Measurements from ENCODE around the gene RAB25.

DNA sequence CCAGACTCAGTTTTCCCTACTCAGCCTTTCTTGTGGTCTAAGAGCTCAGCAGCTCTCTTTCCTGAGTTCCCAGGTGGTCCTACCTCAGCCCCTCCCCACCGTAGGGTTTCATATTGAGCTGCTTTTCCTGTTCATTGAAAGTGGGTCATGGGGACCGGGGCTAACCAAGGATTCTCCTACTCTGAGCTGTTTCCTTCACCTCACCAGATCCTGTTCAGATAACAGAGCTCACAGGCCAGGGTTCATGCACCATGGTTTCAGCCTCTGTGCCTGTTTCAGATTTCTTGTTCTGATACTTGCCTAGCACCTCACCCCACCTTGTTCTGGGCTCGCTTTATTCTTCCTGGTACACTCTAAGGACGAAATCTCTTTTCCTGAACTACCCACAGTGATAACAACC is 15.9 kb upstream of the RAB25 start:
- no peak for TF ChIP-seq POLR2AphosphoS5 (IDR thresholded peaks at IDR 0.05; ENCODE audit: low read depth, low read length)
- TF ChIP-seq, protein P1, sequence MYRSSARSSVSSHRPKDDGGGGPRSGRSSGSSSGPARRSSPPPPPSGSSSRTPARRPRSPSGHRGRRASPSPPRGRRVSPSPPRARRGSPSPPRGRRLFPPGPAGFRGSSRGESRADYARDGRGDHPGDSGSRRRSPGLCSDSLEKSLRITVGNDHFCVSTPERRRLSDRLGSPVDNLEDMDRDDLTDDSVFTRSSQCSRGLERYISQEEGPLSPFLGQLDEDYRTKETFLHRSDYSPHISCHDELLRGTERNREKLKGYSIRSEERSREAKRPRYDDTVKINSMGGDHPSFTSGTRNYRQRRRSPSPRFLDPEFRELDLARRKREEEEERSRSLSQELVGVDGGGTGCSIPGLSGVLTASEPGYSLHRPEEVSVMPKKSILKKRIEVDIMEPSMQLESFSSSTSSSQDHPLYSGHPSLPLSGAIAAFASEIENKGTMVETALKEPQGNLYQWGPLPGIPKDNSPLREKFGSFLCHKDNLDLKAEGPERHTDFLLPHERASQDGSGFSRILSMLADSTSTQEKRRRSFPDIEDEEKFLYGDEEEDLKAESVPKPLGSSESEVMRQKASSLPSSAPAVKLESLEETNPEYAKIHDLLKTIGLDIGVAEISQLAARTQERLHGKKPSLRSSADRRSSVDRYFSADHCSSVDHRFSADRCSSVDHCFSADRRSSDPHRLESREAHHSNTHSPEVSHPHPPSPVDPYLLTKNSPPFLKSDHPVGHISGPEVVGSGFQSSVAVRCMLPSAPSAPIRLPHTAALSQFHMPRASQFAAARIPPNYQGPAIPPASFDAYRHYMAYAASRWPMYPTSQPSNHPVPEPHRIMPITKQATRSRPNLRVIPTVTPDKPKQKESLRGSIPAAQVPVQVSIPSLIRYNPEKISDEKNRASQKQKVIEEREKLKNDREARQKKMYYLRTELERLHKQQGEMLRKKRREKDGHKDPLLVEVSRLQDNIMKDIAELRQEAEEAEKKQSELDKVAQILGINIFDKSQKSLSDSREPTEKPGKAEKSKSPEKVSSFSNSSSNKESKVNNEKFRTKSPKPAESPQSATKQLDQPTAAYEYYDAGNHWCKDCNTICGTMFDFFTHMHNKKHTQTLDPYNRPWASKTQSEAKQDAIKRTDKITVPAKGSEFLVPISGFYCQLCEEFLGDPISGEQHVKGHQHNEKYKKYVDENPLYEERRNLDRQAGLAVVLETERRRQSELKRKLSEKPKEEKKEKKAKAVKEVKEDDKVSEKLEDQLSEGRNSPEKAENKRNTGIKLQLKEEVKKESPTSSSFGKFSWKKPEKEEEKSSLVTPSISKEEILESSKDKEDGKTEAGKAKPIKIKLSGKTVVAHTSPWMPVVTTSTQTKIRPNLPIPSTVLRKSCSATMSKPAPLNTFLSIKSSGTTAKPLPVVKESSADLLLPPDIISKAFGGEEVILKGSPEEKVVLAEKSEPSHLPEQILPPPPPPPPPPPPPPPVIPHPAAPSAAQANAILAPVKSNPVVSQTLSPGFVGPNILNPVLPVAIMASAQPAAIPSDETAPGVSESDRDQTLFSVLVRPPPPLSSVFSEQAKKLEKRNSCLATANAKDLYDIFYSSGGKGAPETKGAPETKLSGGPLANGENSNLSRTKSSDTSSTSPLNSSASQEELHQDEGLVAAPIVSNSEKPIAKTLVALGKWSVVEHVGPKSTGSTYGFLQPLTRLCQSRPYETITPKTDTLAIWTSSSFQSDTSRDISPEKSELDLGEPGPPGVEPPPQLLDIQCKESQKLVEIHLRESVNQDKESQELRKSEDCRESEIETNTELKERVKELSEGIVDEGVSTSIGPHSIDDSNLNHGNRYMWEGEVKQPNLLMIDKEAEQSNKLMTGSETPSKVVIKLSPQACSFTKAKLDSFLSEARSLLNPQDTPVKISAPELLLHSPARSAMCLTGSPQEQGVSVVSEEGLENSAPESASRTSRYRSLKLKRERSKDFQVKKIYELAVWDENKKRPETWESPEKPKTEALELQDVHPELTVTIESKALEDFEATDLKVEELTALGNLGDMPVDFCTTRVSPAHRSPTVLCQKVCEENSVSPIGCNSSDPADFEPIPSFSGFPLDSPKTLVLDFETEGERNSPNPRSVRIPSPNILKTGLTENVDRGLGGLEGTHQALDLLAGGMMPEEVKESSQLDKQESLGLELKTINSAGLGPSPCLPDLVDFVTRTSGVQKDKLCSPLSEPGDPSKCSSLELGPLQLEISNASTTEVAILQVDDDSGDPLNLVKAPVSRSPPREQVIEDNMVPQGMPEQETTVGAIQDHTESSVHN (CRISPR knock-in tag; IDR thresholded peaks at IDR 0.05) = no peak
- TF ChIP-seq, protein P2, sequence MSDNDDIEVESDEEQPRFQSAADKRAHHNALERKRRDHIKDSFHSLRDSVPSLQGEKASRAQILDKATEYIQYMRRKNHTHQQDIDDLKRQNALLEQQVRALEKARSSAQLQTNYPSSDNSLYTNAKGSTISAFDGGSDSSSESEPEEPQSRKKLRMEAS (IDR thresholded peaks at IDR 0.05) = no peak
- no peak for TF ChIP-seq GFI1 (CRISPR knock-in tag; IDR thresholded peaks at IDR 0.05; ENCODE audit: borderline replicate concordance)
- TF ChIP-seq, protein P3, sequence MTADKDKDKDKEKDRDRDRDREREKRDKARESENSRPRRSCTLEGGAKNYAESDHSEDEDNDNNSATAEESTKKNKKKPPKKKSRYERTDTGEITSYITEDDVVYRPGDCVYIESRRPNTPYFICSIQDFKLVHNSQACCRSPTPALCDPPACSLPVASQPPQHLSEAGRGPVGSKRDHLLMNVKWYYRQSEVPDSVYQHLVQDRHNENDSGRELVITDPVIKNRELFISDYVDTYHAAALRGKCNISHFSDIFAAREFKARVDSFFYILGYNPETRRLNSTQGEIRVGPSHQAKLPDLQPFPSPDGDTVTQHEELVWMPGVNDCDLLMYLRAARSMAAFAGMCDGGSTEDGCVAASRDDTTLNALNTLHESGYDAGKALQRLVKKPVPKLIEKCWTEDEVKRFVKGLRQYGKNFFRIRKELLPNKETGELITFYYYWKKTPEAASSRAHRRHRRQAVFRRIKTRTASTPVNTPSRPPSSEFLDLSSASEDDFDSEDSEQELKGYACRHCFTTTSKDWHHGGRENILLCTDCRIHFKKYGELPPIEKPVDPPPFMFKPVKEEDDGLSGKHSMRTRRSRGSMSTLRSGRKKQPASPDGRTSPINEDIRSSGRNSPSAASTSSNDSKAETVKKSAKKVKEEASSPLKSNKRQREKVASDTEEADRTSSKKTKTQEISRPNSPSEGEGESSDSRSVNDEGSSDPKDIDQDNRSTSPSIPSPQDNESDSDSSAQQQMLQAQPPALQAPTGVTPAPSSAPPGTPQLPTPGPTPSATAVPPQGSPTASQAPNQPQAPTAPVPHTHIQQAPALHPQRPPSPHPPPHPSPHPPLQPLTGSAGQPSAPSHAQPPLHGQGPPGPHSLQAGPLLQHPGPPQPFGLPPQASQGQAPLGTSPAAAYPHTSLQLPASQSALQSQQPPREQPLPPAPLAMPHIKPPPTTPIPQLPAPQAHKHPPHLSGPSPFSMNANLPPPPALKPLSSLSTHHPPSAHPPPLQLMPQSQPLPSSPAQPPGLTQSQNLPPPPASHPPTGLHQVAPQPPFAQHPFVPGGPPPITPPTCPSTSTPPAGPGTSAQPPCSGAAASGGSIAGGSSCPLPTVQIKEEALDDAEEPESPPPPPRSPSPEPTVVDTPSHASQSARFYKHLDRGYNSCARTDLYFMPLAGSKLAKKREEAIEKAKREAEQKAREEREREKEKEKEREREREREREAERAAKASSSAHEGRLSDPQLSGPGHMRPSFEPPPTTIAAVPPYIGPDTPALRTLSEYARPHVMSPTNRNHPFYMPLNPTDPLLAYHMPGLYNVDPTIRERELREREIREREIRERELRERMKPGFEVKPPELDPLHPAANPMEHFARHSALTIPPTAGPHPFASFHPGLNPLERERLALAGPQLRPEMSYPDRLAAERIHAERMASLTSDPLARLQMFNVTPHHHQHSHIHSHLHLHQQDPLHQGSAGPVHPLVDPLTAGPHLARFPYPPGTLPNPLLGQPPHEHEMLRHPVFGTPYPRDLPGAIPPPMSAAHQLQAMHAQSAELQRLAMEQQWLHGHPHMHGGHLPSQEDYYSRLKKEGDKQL (CRISPR knock-in tag; IDR thresholded peaks at IDR 0.05; ENCODE audit: low read depth) = no peak
- no peak for TF ChIP-seq FOXA3 (CRISPR knock-in tag; IDR thresholded peaks at IDR 0.05)
- TF ChIP-seq ZNF766 (CRISPR knock-in tag; IDR thresholded peaks at IDR 0.05; ENCODE audit: borderline replicate concordance) = no peak
